GM20431 (cell line): ENCODE data around the gene NANP.

Experiments
- in situ Hi-C: fragments of 300-500 bp; cut with MseI, MboI; formaldehyde crosslinking; loops from one replicate; pipeline ENCODE4 v1.15.0; 2020; ENCODE audit warnings: low sequenced_read_pairs; ENCODE audit not compliant: unreplicated experiment

Gene NANP

GRCh38 chr20:25574411-25574810 is 49.4 kb downstream of the NANP start:
- in situ Hi-C loops, result no loop called here

- in situ Hi-C loops, result no loop called here
Measured at GRCh38 chr20:25573288-25574251, 50.2 kb downstream of the NANP start.

DNA sequence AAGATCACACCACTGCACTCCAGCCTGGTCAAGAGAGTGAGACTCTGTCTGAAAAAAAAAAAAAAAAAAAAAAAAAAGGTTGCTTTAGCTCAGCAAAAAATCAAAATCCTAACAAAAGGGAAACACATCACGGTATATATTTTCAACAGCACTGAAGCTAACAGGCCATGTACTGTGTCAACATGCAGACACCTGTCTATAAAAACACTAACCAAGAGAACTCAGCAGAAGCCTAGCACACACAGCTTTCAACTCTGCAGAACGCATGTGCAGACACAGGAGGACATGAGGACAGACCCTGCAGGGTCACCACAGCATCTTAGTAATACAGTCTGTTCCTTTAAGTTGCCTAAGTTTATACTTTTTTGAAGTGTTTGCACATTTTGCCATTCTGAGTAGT is 52.0 kb downstream of the NANP start:
- in situ Hi-C loops, result no loop called here

DNA sequence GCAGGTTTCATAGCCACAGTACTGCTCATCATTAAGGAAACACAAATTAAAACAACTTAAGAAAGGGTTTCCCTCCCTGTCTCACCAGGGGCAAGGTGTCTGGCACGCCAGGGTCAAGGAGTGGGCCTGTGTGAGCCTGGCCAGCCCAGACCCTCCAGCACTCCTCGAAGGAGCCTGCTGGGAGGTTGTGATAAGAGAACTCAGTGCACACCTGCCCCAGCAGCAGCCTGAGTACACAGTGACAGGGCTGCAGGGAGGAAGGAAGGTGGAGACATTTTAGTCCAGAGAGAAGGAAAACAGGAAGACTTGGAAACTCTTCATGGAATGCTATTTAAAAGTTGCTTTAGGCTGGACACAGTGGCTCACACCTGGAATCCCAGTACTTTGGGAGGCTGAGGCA is 52.6 kb downstream of the NANP start:
- in situ Hi-C loops, result no loop called here

DNA sequence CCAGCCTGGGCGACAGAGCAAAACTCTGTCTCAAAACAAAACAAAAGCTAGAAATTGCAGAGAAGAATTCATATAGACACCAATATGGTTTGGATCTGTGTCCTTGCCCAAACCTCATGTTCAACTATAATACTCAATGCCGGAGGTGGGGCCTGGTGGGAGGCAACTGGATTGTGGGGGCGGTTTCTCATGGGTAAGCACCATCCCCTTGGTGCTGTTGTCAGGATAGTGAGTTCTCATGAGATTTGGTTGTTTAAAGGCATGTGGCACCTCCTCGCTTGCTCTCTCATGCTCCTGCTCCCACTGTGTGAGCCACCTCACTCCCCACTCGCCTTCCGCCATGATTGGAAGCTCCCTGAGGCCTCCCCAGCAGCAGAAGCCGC is 53.7 kb downstream of the NANP start:
- in situ Hi-C loops, result no loop called here

- in situ Hi-C loops, result no loop called here
Measured at GRCh38 chr20:25567286-25567685, 56.5 kb downstream of the NANP start.

DNA sequence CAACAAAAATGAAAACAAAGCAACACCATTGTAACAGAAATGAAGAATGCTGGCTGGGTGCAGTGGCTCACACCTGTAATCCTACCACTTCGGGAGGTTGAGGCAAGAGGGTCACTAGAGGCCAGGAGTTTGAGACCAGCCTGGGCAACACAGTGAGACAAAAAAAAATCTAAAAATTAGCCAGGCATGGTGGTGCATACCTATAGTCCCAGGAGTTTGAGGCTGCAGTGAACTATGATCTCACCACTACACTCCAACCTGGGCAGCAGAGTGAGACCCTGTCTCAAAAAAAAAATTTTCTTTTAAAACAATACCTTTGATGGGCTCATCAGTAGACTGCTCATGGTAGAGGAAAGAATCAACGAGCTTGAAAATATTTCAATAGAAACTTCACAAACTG is 57.0 kb downstream of the NANP start:
- in situ Hi-C loops, result no loop called here

DNA sequence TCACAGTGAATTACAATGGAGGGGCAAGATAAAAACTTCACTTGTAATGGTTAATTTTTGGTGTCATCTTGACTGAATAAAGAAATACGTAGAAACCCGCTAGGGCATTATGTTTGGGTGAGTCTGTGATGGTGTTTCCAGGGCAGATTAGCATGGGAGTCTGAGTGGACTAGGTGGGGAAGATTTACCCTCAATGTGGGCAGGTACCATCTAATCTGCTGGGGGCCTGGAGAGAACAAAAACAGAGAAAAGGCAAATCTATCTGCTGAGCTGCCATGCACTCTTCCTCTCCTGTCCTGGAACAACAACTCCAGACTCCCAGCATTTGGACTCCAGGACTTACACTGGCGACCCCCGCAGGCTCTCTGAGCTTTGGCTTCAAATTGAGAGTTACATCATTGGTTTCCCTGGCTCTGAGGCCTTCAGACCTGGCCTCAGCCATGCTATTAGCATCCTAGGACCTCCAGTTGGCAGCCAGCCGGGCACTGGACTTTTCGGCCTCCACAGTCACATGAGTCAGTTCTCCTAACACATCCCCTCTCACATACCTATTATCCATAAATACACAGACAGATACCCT is 58.1 kb downstream of the NANP start:
- in situ Hi-C loops, result no loop called here

DNA sequence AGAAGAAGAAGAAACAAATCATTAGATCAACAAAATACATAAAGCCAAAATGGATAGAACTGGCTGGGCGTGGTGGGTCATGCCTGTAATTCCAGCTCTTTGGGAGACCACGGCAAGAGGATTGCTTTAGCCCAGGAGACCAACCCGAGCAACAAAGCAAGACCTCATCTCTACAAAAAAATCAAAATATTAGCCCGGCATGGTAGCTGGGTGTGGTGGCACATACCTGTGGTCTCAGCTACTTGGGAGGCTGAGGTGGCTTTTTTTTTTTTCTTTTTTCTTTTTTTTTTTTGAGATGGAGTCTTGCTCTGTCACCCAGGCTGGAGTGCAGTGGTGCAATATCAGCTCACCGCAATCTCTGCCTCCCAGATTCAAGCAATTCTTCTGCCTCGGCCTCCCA is 59.9 kb downstream of the NANP start:
- in situ Hi-C loops, result no loop called here

DNA sequence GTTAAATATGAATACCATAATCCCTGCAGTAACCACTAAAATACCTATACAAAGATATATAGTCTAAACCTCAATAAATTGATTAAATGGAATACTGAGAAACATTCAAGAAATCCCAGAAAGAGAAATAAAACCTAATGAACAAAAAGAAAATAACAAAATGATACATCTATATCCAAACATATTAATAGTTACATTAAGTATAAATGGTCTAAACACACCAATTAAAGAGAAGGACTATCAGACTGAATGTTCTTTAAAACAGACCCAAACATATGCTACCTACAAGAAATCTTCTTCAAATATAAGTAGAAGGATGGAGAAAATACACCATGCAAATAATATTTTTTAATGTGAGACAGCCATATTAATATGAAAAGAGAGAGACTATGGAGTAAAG is 60.5 kb downstream of the NANP start:
- in situ Hi-C loops, result no loop called here
